ENCODE data around the gene COMMD2. TPM values are rescaled to one million over a fixed set of nuclear protein-coding genes. Genes with fewer than 3 reads are reported as not detected.

COMMD2 gene
- total and polyA plus RNA-seq, 10 of the 15 experiments (the other 5 are each of a cell fraction or from before 2014, with no cell fraction given): 23.0 to 97.0 (median 50.9) TPM

GRCh38 chr3:149752788-149753136 is 473 bp upstream of the COMMD2 start:
- Histone ChIP-seq H3K4me2 (ENCODE audit: control insufficient read depth, insufficient read depth) (peak overlapping the region; percentile 87), H4K20me1 (ENCODE audit: control insufficient read depth, insufficient read depth) (no peaks in the 10 kb centered on the region), H3K9me3 (replicated peaks; ENCODE audit: control insufficient read depth, insufficient read depth, low read length) (no peaks in the 10 kb centered on the region), H3K27me3 (replicated peaks in 1 of 2; ENCODE audit: control insufficient read depth in 2 of 2, insufficient read depth in 2 of 2, low read length in 1 of 2) (no peaks in the 10 kb centered on the region), H3K4me3 (peak overlapping the region; percentile 85), H3K79me2 (ENCODE audit: control insufficient read depth, insufficient read depth, low read length) (peaks cover 6% of the 10 kb centered on the region), H3K27ac (ENCODE audit: control insufficient read depth, insufficient read depth) (peak overlapping the region; percentile 28; the same call in 1 of the 2 replicates), H3K4me1 (ENCODE audit: control insufficient read depth, insufficient read depth, low read length) (no peaks in the 10 kb centered on the region), H3K36me3 (ENCODE audit: control insufficient read depth in 2 of 2, insufficient read depth in 2 of 2, low read length in 1 of 2) (peaks cover 0 to 9% of the 10 kb centered on the region in 2 experiments; a peak in 1 of 4 replicates), H2AFZ (ENCODE audit: control insufficient read depth, low read depth, low read length) (peak overlapping the region; percentile 89), H3K9ac (ENCODE audit: control insufficient read depth, insufficient read depth, low read length) (peak overlapping the region; percentile 79)
- FAIRE-seq (no peak), DNase-seq (ENCODE audit: low read depth, low spot score) (no peak), ATAC-seq (peak; percentile 6; the same call in 1 of the 3 replicates)
- in situ Hi-C loops (cut with MboI): no loop called here
- intact Hi-C loops (cut with micrococcal nuclease; ENCODE audit: unreplicated experiment): loop anchor here (1.0 to 2.0 kb wide), 3 partner anchors 60 to 240 kb away; partner anchors contain the start of gene RNF13
- ChIA-PET SMC1A (ENCODE audit: uncharacterized antibody, unreplicated experiment) (interaction anchor here (0.6 to 3.1 kb wide), 16 partner anchors 11 to 243 kb away, joined by 3 to 26 read pairs (median 6); no protein-coding TSS in a partner anchor), POLR2A (interaction anchor here (0.6 to 1.2 kb wide), 5 partner anchors 36 to 1109 kb away, joined by 3 to 6 read pairs (median 3); partner anchors contain the start of gene RNF13), RAD21 (ENCODE audit: unreplicated experiment) (interaction anchor here (0.6 to 3.4 kb wide), 12 partner anchors 14 to 238 kb away, joined by 3 to 34 read pairs (median 4); partner anchors contain the start of gene WWTR1), CTCF (interaction anchor here (0.6 to 4.7 kb wide), 21 partner anchors 11 to 251 kb away, joined by 3 to 49 read pairs (median 5); no protein-coding TSS in a partner anchor)
- no TSS peak for BruUV-seq (replicated peaks)
- 0 out of 2 replicates have a peak, but pooled peaks have one; percentile 0 for TF ChIP-seq NFIC (IDR thresholded peaks at IDR 0.05; ENCODE audit: low read depth, low read length)
- TF ChIP-seq CHD1 (IDR thresholded peaks at IDR 0.05; ENCODE audit: low read depth, low read length): 0 out of 2 replicates have a peak, but pooled peaks have one; percentile 17
- no peak for TF ChIP-seq WRNIP1 (IDR thresholded peaks at IDR 0.05; ENCODE audit: borderline replicate concordance, low read depth, low read length)
- no peak for TF ChIP-seq MLLT1 (IDR thresholded peaks at IDR 0.05)
